ENCODE measurements around the gene BMP5.
"Not testable (repeated sequence)": the region's sequence is repeated elsewhere in the genome, so short reads cannot be mapped to it uniquely, and the experiment has no call there.

Gene BMP5

DNA sequence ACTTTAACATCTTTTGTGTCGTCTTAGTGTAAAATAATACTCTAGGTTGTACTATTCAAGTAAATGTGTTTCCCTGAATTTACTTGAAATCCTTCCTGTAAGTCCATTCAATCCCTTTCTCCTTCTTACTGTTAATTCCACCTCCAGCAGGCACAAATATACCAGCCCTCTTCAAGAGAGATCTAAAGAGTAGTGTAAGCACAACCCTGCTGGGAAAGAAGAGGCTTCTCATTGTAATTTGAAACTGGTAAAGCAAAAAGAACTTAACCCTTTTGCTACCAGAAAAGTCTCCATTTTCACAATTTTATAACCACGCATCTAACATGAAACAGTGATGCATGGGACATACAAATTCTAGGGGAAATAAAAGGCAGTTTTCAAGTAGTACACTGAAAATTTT lies at the start of gene BMP5:
Gene BMP5 (minus strand): TSS at position 191 of the 400 bp plus-strand sequence. CDS start 725 bp downstream, outside the sequence.
- Histone ChIP-seq H3K9me3 (ENCODE audit: control insufficient read depth in 5 of 5, low read length in 5 of 5) (no peaks in the 10 kb centered on the region), H3K4me1 (ENCODE audit: control insufficient read depth in 5 of 5, insufficient read depth in 5 of 5, low read length in 5 of 5) (no peaks in the 10 kb centered on the region), H3K9ac (ENCODE audit: low read length in 5 of 5) (no peak within 1 kb of the TSS), H3K36me3 (ENCODE audit: control insufficient read depth in 5 of 5, insufficient read depth in 5 of 5, low read length in 5 of 5) (no peaks in the 10 kb centered on the region), H3K4me3 (ENCODE audit: low read depth in 1 of 5, low read length in 5 of 5) (peak within 1 kb of the TSS in 2 of 5 donors; percentile 10 to 55), H3K27me3 (ENCODE audit: control insufficient read depth in 5 of 5, insufficient read depth in 4 of 5, low read length in 5 of 5) (peaks cover 0 to 2% (median 0%) of the 10 kb centered on the region in 5 donors), H3K27ac (ENCODE audit: low read depth, low read length) (no peak within 1 kb of the TSS)

DNA sequence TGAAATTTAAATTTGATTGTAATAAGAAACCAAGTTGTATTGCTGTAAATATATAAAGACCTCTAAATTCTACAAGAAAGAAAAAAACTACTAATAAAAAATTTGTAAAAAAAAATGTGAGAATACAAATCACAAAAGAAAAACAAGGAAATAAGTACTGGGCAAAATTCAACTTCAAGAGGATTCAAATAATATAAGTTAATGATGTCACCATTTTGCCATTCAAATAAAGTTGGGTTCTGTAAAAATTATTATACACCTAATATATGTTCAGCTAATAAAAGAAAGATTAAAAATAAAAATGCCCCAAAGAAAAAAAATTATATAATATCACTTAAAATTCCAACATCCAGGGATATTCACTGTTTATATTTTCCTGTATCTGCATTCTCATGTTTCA lies 47.0 kb upstream of the BMP5 start:
- Histone ChIP-seq H3K9ac (ENCODE audit: low read length in 5 of 5) (no peak overlapping the region), H3K36me3 (ENCODE audit: control insufficient read depth in 5 of 5, insufficient read depth in 5 of 5, low read length in 5 of 5) (no peaks in the 10 kb centered on the region), H3K9me3 (ENCODE audit: control insufficient read depth in 5 of 5, low read length in 5 of 5) (no peaks in the 10 kb centered on the region), H3K4me3 (ENCODE audit: low read depth in 1 of 5, low read length in 5 of 5) (no peak overlapping the region), H3K27me3 (ENCODE audit: control insufficient read depth in 5 of 5, insufficient read depth in 4 of 5, low read length in 5 of 5) (no peaks in the 10 kb centered on the region), H3K27ac (ENCODE audit: low read depth, low read length) (no peak overlapping the region), H3K4me1 (ENCODE audit: control insufficient read depth in 5 of 5, insufficient read depth in 5 of 5, low read length in 5 of 5) (peaks cover 0 to 12% (median 2%) of the 10 kb centered on the region in 5 donors)

- no peak overlapping the region for H3K9ac ChIP-seq (ENCODE audit: low read length in 5 of 5)
- no peaks in the 10 kb centered on the region for H3K9me3 ChIP-seq (ENCODE audit: control insufficient read depth in 5 of 5, low read length in 5 of 5)
- no peaks in the 10 kb centered on the region for H3K36me3 ChIP-seq (ENCODE audit: control insufficient read depth in 5 of 5, insufficient read depth in 5 of 5, low read length in 5 of 5)
- H3K27ac ChIP-seq (ENCODE audit: low read depth, low read length): no peak overlapping the region
- H3K4me3 ChIP-seq (ENCODE audit: low read depth in 1 of 5, low read length in 5 of 5): no peak overlapping the region
- peaks cover 0 to 16% (median 2%) of the 10 kb centered on the region in 5 donors for H3K4me1 ChIP-seq (ENCODE audit: control insufficient read depth in 5 of 5, insufficient read depth in 5 of 5, low read length in 5 of 5)
- H3K27me3 ChIP-seq (ENCODE audit: control insufficient read depth in 5 of 5, insufficient read depth in 4 of 5, low read length in 5 of 5): no peaks in the 10 kb centered on the region
Observed at GRCh38 chr6:55919716-55920308, 44.4 kb upstream of the BMP5 start.

DNA sequence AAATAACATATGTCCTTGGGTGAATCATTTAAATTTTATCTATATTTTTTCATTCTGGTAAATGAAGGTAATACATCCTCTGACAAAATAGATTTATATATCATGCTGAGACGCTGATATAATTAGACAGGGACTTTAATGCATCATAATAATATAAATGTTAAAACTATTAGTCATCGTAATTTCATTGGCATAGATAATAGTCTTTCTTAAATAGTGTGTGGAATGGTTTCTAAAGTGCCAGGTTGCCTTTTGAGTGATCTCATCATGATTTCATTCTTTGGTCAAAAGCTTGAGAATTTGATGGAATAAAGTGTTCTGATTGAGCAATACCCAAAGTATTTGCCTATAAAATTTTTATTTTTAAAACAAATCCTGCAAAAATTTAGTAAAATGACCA lies 43.2 kb upstream of the BMP5 start:
- Histone ChIP-seq H3K9ac (ENCODE audit: low read length in 5 of 5) (no peak overlapping the region), H3K4me3 (ENCODE audit: low read depth in 1 of 5, low read length in 5 of 5) (no peak overlapping the region), H3K27ac (ENCODE audit: low read depth, low read length) (peak overlapping the region; percentile 33), H3K36me3 (ENCODE audit: control insufficient read depth in 5 of 5, insufficient read depth in 5 of 5, low read length in 5 of 5) (no peaks in the 10 kb centered on the region), H3K9me3 (ENCODE audit: control insufficient read depth in 5 of 5, low read length in 5 of 5) (no peaks in the 10 kb centered on the region), H3K4me1 (ENCODE audit: control insufficient read depth in 5 of 5, insufficient read depth in 5 of 5, low read length in 5 of 5) (peaks cover 0 to 16% (median 4%) of the 10 kb centered on the region in 5 donors), H3K27me3 (ENCODE audit: control insufficient read depth in 5 of 5, insufficient read depth in 4 of 5, low read length in 5 of 5) (no peaks in the 10 kb centered on the region)

DNA sequence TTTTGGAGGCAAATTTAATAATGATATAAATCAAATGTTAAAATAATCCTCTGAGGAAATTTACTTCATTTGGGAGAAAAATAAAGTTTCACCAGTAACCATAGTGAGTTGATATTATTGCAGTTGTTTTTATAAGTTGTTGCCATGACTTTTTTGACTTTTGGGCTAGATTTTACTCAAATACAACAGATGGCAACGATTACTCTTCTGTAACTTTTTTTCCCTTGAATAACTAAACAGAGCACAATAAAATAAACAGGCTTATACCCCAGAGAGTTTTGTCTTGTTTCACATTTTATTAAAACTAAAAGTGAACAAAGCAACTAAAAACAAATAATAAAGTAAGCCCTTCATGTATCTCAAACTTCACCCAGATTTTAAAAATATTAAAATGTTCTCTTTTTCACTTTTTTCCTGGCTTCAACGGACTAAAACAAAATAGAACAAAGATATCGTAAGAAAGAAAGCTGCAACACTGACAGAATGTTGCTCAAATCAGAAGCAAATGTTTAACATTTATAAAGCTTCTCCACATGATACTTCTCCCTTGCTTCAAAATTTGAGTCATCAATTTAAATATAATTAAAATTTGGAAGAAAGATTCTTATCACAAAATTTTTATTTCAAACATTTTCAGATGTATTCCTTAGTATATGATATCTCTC lies 42.5 kb upstream of the BMP5 start:
- Histone ChIP-seq H3K27me3 (ENCODE audit: control insufficient read depth in 5 of 5, insufficient read depth in 4 of 5, low read length in 5 of 5) (no peaks in the 10 kb centered on the region), H3K27ac (ENCODE audit: low read depth, low read length) (peak overlapping the region; percentile 33), H3K4me3 (ENCODE audit: low read depth in 1 of 5, low read length in 5 of 5) (peak overlapping the region in 1 of 5 donors; percentile 36)

GRCh38 chr6:55916188-55916587 lies 40.8 kb upstream of the BMP5 start:
- Histone ChIP-seq H3K9ac (ENCODE audit: low read length in 5 of 5) (no peak overlapping the region), H3K9me3 (ENCODE audit: control insufficient read depth in 5 of 5, low read length in 5 of 5) (no peaks in the 10 kb centered on the region), H3K27me3 (ENCODE audit: control insufficient read depth in 5 of 5, insufficient read depth in 4 of 5, low read length in 5 of 5) (no peaks in the 10 kb centered on the region), H3K36me3 (ENCODE audit: control insufficient read depth in 5 of 5, insufficient read depth in 5 of 5, low read length in 5 of 5) (no peaks in the 10 kb centered on the region), H3K4me1 (ENCODE audit: control insufficient read depth in 5 of 5, insufficient read depth in 5 of 5, low read length in 5 of 5) (peaks cover 0 to 16% (median 5%) of the 10 kb centered on the region in 5 donors), H3K4me3 (ENCODE audit: low read depth in 1 of 5, low read length in 5 of 5) (no peak overlapping the region), H3K27ac (ENCODE audit: low read depth, low read length) (no peak overlapping the region)

More for the DNA sequence above, 42.5 kb upstream of the BMP5 start:
- Histone ChIP-seq H3K9me3 (ENCODE audit: control insufficient read depth in 5 of 5, low read length in 5 of 5) (no peaks in the 10 kb centered on the region), H3K4me1 (ENCODE audit: control insufficient read depth in 5 of 5, insufficient read depth in 5 of 5, low read length in 5 of 5) (peaks cover 0 to 16% (median 5%) of the 10 kb centered on the region in 5 donors), H3K9ac (ENCODE audit: low read length in 5 of 5) (peak overlapping the region in 1 of 5 donors; percentile 32), H3K36me3 (ENCODE audit: control insufficient read depth in 5 of 5, insufficient read depth in 5 of 5, low read length in 5 of 5) (no peaks in the 10 kb centered on the region)

- H3K9me3 ChIP-seq (ENCODE audit: control insufficient read depth in 5 of 5, low read length in 5 of 5): no peaks in the 10 kb centered on the region
- peak overlapping the region; percentile 37 for H3K27ac ChIP-seq (ENCODE audit: low read depth, low read length)
- no peaks in the 10 kb centered on the region for H3K36me3 ChIP-seq (ENCODE audit: control insufficient read depth in 5 of 5, insufficient read depth in 5 of 5, low read length in 5 of 5)
Observed at GRCh38 chr6:55913228-55914195, 38.1 kb upstream of the BMP5 start.

DNA sequence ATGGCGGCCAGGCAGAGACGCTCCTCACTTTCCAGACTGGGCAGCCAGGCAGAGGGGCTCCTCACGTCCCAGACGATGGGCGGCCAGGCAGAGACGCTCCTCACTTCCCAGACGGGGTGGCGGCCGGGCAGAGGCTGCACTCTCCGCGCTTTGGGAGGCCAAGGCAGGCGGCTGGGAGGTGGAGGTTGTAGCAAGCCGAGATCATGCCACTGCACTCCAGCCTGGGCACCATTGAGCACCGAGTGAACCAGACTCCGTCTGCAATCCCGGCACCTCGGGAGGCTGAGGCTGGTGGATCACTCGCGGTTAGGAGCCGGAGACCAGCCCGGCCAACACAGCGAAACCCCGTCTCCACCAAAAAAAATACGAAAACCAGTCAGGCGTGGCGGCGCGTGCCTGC lies 35.1 kb upstream of the BMP5 start:
- H3K36me3 ChIP-seq (ENCODE audit: control insufficient read depth in 5 of 5, insufficient read depth in 5 of 5, low read length in 5 of 5); H3K27ac ChIP-seq (ENCODE audit: low read depth, low read length); H3K9ac ChIP-seq (ENCODE audit: low read length in 5 of 5); H3K27me3 ChIP-seq (ENCODE audit: control insufficient read depth in 5 of 5, insufficient read depth in 4 of 5, low read length in 5 of 5); H3K4me3 ChIP-seq (ENCODE audit: low read depth in 1 of 5, low read length in 5 of 5); H3K9me3 ChIP-seq (ENCODE audit: control insufficient read depth in 5 of 5, low read length in 5 of 5); H3K4me1 ChIP-seq (ENCODE audit: control insufficient read depth in 5 of 5, insufficient read depth in 5 of 5, low read length in 5 of 5): not testable (repeated sequence)

More at GRCh38 chr6:55913228-55914195, 38.1 kb upstream of the BMP5 start:
- Histone ChIP-seq H3K27me3 (ENCODE audit: control insufficient read depth in 5 of 5, insufficient read depth in 4 of 5, low read length in 5 of 5) (no peaks in the 10 kb centered on the region), H3K4me1 (ENCODE audit: control insufficient read depth in 5 of 5, insufficient read depth in 5 of 5, low read length in 5 of 5) (peaks cover 0 to 15% (median 3%) of the 10 kb centered on the region in 5 donors), H3K4me3 (ENCODE audit: low read depth in 1 of 5, low read length in 5 of 5) (no peak overlapping the region), H3K9ac (ENCODE audit: low read length in 5 of 5) (no peak overlapping the region)

DNA sequence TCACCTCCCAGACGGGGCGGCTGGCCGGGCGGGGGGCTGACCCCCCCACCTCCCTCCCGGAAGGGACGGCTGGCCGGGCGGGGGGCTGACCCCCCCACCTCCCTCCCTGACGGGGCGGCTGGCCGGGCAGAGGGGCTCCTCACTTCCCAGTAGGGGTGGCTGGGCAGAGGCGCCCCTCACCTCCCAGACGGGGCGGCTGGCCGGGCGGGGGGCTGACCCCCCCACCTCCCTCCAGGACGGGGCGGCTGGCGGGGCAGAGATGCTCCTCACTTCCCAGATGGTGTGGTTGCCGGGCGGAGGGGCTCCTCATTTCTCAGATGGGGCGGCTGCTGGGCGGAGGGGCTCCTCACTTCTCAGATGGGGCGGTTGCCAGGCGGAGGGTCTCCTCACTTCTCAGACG lies 34.5 kb upstream of the BMP5 start:
- H3K27ac ChIP-seq (ENCODE audit: low read depth, low read length); H3K9ac ChIP-seq (ENCODE audit: low read length in 5 of 5); H3K4me3 ChIP-seq (ENCODE audit: low read depth in 1 of 5, low read length in 5 of 5); H3K36me3 ChIP-seq (ENCODE audit: control insufficient read depth in 5 of 5, insufficient read depth in 5 of 5, low read length in 5 of 5); H3K9me3 ChIP-seq (ENCODE audit: control insufficient read depth in 5 of 5, low read length in 5 of 5); H3K4me1 ChIP-seq (ENCODE audit: control insufficient read depth in 5 of 5, insufficient read depth in 5 of 5, low read length in 5 of 5); H3K27me3 ChIP-seq (ENCODE audit: control insufficient read depth in 5 of 5, insufficient read depth in 4 of 5, low read length in 5 of 5): not testable (repeated sequence)

- Histone ChIP-seq H3K27ac (ENCODE audit: low read depth, low read length) (no peak overlapping the region), H3K36me3 (ENCODE audit: control insufficient read depth in 5 of 5, insufficient read depth in 5 of 5, low read length in 5 of 5) (no peaks in the 10 kb centered on the region), H3K4me1 (ENCODE audit: control insufficient read depth in 5 of 5, insufficient read depth in 5 of 5, low read length in 5 of 5) (no peaks in the 10 kb centered on the region), H3K9ac (ENCODE audit: low read length in 5 of 5) (no peak overlapping the region), H3K27me3 (ENCODE audit: control insufficient read depth in 5 of 5, insufficient read depth in 4 of 5, low read length in 5 of 5) (no peaks in the 10 kb centered on the region), H3K4me3 (ENCODE audit: low read depth in 1 of 5, low read length in 5 of 5) (no peak overlapping the region), H3K9me3 (ENCODE audit: control insufficient read depth in 5 of 5, low read length in 5 of 5) (no peaks in the 10 kb centered on the region)
Observed at GRCh38 chr6:55902796-55903195, 27.4 kb upstream of the BMP5 start.

Data from subcutaneous abdominal adipose tissue (tissue), 5 donors.